ENCODE results near the gene ZNF217.
"Not testable (repeated sequence)": the region's sequence is repeated elsewhere in the genome, so short reads cannot be mapped to it uniquely, and the experiment has no call there.

DNA sequence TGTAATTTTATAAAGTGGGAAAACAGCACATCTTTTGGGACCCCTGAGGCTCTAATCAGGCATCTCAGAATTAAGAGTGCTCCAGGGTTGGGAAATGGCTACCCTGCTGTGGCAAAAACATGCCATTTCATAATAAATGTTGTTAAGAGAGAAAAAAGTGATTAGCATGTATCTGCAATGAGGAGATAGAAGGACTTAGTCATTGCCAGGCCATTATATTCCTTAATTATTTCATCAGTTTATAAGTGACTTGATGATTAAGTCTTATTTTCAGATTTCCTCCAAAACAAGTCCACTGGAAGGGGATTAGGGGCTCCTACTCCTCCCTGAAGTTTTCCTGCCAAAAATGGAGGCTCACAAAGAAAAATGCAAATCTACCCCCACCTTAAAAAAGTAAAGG is 3.0 kb downstream of the ZNF217 start:
- TF ChIP-seq, protein P1, sequence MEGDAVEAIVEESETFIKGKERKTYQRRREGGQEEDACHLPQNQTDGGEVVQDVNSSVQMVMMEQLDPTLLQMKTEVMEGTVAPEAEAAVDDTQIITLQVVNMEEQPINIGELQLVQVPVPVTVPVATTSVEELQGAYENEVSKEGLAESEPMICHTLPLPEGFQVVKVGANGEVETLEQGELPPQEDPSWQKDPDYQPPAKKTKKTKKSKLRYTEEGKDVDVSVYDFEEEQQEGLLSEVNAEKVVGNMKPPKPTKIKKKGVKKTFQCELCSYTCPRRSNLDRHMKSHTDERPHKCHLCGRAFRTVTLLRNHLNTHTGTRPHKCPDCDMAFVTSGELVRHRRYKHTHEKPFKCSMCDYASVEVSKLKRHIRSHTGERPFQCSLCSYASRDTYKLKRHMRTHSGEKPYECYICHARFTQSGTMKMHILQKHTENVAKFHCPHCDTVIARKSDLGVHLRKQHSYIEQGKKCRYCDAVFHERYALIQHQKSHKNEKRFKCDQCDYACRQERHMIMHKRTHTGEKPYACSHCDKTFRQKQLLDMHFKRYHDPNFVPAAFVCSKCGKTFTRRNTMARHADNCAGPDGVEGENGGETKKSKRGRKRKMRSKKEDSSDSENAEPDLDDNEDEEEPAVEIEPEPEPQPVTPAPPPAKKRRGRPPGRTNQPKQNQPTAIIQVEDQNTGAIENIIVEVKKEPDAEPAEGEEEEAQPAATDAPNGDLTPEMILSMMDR (conservative IDR thresholded peaks at IDR 0.05; ENCODE audit: low read length), result not testable (repeated sequence)
- not testable (repeated sequence) for TF ChIP-seq EZH2phosphoT487 (IDR thresholded peaks at IDR 0.05; ENCODE audit: borderline replicate concordance)

Measured in Loucy (cell line).